Upper lobe of right lung (tissue), 1 donor: Measurements from ENCODE around the gene ENTPD6. TPM values are rescaled to one million over a fixed set of nuclear protein-coding genes. Genes with fewer than 3 reads are reported as not detected.
A peak's percentile ranks its signal among the peaks of the same experiment; 100 is the strongest.

Experiments used
- ATAC-seq: fragments of 200-7000 bp; cut with Tn5 transposase; one replicate; pipeline ENCODE4 v1.9.1; 2020; ENCODE audit warnings: mild to moderate bottlenecking, moderate library complexity
- DNase-seq: peaks from one replicate; pipeline ENCODE4 v3.0.0-alpha.2; 2020
- H3K27ac ChIP-seq: fragments of 200-600 bp; one replicate; pipeline ENCODE4 v1.8.0; 2022
- H3K27me3 ChIP-seq: fragments of 200-600 bp; one replicate; pipeline ENCODE4 v1.8.0; 2022; ENCODE audit warnings: mild to moderate bottlenecking
- H3K36me3 ChIP-seq: fragments of 200-600 bp; one replicate; pipeline ENCODE4 v1.8.0; 2022
- H3K4me1 ChIP-seq: fragments of 200-600 bp; one replicate; pipeline ENCODE4 v1.8.0; 2022
- H3K4me3 ChIP-seq: fragments of 200-600 bp; one replicate; pipeline ENCODE4 v1.8.0; 2022; ENCODE audit warnings: mild to moderate bottlenecking
- H3K9me3 ChIP-seq: fragments of 200-600 bp; one replicate; pipeline ENCODE4 v1.8.0; 2022
- CTCF ChIP-seq: fragments of 200-600 bp; IDR thresholded peaks from one replicate; pipeline ENCODE4 v1.8.0; 2022; ENCODE audit warnings: antibody characterized with exemption
- intact Hi-C: fragments of 100-400 bp; cut with DNase I; formaldehyde crosslinking; loops from one replicate; pipeline ENCODE4 v1.11.0; 2022
- total RNA-seq: library from RNA; stranded (reverse); fragmentation: NEBNext Ultra II Directional; extraction: Animal tissue kit (Norgen Biotek cat#: 25700); gene quantifications from one replicate; pipeline ENCODE4 v1.2.1, GENCODE V29; 2021
- donor health status: DM: no; HTN: yes; CAD: no; lungs with severe emphysema.

Gene ENTPD6
- total RNA-seq, 1 donor from 2014 or later: 75.6 TPM

- DNase-seq (no peak), ATAC-seq (peak; percentile 5)
- Histone ChIP-seq H3K4me1 (peaks cover 10% of the 10 kb centered on the region), H3K27ac (no peak overlapping the region), H3K4me3 (no peak overlapping the region), H3K36me3 (peaks cover 15% of the 10 kb centered on the region), H3K9me3 (no peaks in the 10 kb centered on the region), H3K27me3 (no peaks in the 10 kb centered on the region)
- TF ChIP-seq CTCF: no peak
- intact Hi-C loops: no loop called here
Observed at GRCh38 chr20:25206063-25206403, 10.5 kb downstream of the ENTPD6 start.

DNA sequence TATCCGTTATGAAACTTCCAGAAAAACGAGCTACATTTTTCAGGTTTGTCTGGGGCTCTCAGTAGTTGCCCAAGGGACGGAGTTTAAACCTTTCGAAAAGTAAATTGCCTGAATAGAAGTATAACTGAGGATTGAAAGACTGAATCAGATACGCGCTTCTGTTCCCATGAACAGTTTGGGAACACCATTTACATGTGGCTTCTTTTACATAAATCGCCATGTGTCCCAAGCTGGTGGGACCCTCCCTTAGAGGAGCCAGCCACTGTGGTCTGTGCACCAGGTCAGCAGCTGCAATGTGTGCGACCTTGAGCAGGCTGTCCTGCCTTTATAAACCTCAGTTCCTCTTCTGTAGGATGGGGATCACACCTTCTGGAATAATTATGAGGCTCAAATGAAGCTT lies 11.0 kb downstream of the ENTPD6 start:
- no peak for DNase-seq
- Histone ChIP-seq H3K4me1 (peaks cover 10% of the 10 kb centered on the region), H3K4me3 (no peak overlapping the region), H3K27me3 (no peaks in the 10 kb centered on the region), H3K27ac (no peak overlapping the region), H3K36me3 (peaks cover 20% of the 10 kb centered on the region), H3K9me3 (no peaks in the 10 kb centered on the region)
- intact Hi-C loops: no loop called here
- no peak for ATAC-seq
- TF ChIP-seq CTCF: no peak

DNA sequence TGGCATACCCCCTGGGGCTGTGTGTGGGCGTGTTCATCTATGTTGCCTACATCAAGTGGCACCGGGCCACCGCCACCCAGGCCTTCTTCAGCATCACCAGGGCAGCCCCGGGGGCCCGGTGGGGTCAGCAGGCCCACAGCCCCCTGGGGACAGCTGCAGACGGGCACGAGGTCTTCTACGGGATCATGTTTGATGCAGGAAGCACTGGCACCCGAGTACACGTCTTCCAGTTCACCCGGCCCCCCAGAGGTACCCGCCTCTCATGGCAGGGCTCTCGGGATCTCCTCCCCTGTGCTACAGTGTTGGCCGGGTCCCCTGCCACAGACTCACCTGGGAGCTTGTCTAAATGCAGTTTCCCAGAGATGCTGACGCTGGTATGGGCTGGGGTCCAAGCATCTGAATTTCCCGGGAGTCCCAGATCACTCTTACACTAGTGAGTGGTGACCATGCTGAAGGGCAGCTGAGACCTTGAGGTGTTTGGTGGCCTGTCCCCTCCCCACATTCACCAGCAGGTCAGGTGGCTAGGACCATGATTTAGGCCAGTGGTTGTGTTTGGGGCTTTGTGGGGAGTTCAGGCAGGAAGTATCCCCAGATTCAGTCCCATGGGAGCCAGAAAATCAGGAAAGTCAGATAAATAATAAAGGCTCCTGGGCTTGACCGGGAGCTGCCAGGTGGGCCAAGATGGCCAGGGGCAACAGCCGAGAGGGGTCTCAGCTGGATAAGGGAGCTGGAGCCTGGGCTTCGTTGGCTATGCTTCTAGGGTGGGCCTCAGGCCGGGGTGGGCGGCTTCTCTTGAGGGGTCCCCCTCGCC lies 11.8 kb downstream of the ENTPD6 start:
- Histone ChIP-seq H3K36me3 (peaks cover 28% of the 10 kb centered on the region), H3K9me3 (no peaks in the 10 kb centered on the region), H3K27me3 (no peaks in the 10 kb centered on the region), H3K4me1 (peaks cover 10% of the 10 kb centered on the region), H3K27ac (no peak overlapping the region), H3K4me3 (no peak overlapping the region)
- TF ChIP-seq CTCF: no peak
- DNase-seq (no peak), ATAC-seq (no peak)
- intact Hi-C loops: no loop called here

DNA sequence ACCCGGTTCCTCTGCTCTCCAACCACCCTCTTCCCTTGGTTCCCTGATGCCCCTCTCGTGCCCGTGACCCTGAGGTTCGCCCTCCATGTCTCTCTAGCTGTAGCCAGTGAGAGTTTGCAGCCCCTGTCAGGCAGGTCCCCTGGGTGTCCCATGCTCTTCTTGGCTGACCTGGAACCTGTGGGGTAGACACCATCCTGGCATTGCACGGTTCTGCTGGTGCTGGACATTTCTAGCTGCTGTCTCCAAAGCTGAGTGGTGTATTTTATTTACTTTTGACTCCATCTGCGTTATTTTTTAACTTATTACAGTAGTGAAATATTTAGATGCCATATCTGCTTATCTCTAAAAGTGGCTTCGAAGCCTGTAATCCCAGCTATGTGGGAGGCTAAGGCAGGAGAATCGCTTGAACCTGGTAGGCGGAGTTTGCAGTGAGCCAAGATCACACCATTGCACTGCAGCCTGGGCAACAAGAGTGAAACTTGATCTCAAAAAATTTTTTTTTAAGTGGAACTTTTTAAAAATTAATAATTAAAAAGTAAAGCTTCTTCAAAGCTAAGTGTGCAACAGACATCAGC lies 12.5 kb downstream of the ENTPD6 start:
- no peaks in the 10 kb centered on the region for H3K27me3 ChIP-seq
- no peak overlapping the region for H3K27ac ChIP-seq
- H3K9me3 ChIP-seq: no peaks in the 10 kb centered on the region
- ATAC-seq (no peak), DNase-seq (no peak)
- no peak for TF ChIP-seq CTCF
- peaks cover 10% of the 10 kb centered on the region for H3K4me1 ChIP-seq
- intact Hi-C loops: no loop called here
- H3K4me3 ChIP-seq: no peak overlapping the region
- H3K36me3 ChIP-seq: peaks cover 35% of the 10 kb centered on the region

DNA sequence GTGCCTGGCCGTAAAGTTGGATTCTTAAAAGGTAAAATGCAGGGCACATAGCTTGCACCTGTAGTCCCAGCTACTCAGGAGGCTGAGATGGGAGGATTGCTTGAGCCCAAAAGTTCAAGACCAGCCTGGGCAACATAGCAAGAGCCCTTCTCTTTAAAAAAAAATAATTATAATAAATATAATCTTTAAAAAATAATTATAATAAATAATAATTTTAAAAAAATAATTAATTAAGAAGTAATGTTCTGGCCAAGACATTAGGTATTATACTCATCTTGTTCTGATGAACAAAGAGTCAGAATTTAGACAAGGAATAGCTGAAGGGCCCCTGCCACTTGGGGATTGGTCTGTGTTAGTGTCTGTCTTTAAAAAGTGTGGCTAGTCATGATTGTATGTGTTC lies 13.9 kb downstream of the ENTPD6 start:
- peaks cover 49% of the 10 kb centered on the region for H3K36me3 ChIP-seq
- no peak for TF ChIP-seq CTCF
- no peak overlapping the region for H3K27ac ChIP-seq
- no peak for ATAC-seq
- H3K27me3 ChIP-seq: no peaks in the 10 kb centered on the region
- DNase-seq: no peak
- H3K4me1 ChIP-seq: peaks cover 4% of the 10 kb centered on the region
- intact Hi-C loops: no loop called here
- H3K4me3 ChIP-seq: no peak overlapping the region
- H3K9me3 ChIP-seq: no peaks in the 10 kb centered on the region
